ENCODE measurements around the gene C2CD4C. TPM values are rescaled to one million over a fixed set of nuclear protein-coding genes. Genes with fewer than 3 reads are reported as not detected.
"Not testable (repeated sequence)": the region's sequence is repeated elsewhere in the genome, so short reads cannot be mapped to it uniquely, and the experiment has no call there.

The C2CD4C gene
- total RNA-seq, 4 donors from 2014 or later = 0.21 to 2.7 (median 1.5) TPM

- WGBS, 2 donors = 86 to 87% methylated on average over 25 of the region's 25 CpGs
- Histone ChIP-seq H3K27ac (no peak overlapping the region), H3K36me3 (peaks cover 0 to 8% (median 0%) of the 10 kb centered on the region in 3 donors), H3K27me3 (no peaks in the 10 kb centered on the region), H3K4me1 (peaks cover 0 to 3% (median 0%) of the 10 kb centered on the region in 4 donors), H3K4me3 (no peak overlapping the region), H3K9me3 (no peaks in the 10 kb centered on the region)
- TF ChIP-seq EP300 (IDR thresholded peaks at IDR 0.05) (no peak), CTCF (IDR thresholded peaks at IDR 0.05) (no peak), POLR2A (IDR thresholded peaks at IDR 0.05) (no peak)
- DNase-seq (ENCODE audit: low spot score in 2 of 2) = no peak
These were observed 14.9 kb upstream of the C2CD4C start for GRCh38 chr19:423691-424466.

GRCh38 chr19:422917-423226 is 13.9 kb upstream of the C2CD4C start:
- H3K4me3 ChIP-seq = not testable (repeated sequence)

GRCh38 chr19:422213-422916 is 13.4 kb upstream of the C2CD4C start:
- Histone ChIP-seq H3K9me3 (no peaks in the 10 kb centered on the region), H3K27ac (no peak overlapping the region), H3K4me1 (peaks cover 0 to 3% (median 0%) of the 10 kb centered on the region in 4 donors), H3K4me3 (no peak overlapping the region), H3K27me3 (no peaks in the 10 kb centered on the region), H3K36me3 (peaks cover 0 to 8% (median 0%) of the 10 kb centered on the region in 3 donors)
- no peak for TF ChIP-seq EP300 (IDR thresholded peaks at IDR 0.05)
- no peak for TF ChIP-seq CTCF (IDR thresholded peaks at IDR 0.05)
- no peak for TF ChIP-seq POLR2A (IDR thresholded peaks at IDR 0.05)
- DNase-seq (ENCODE audit: low spot score in 2 of 2) = no peak
- WGBS, 2 donors = 75 to 94% methylated on average over 37 to 38 of the region's 40 CpGs

More at GRCh38 chr19:422917-423226, 13.9 kb upstream of the C2CD4C start:
- DNase-seq (ENCODE audit: low spot score in 2 of 2); H3K27me3 ChIP-seq; H3K9me3 ChIP-seq; H3K27ac ChIP-seq; H3K36me3 ChIP-seq; H3K4me1 ChIP-seq: not testable (repeated sequence)
- WGBS, 2 donors = 79 to 82% methylated on average over 5 to 9 of the region's 9 CpGs

- H3K27ac ChIP-seq = no peak overlapping the region
- H3K36me3 ChIP-seq = peaks cover 0 to 15% (median 0%) of the 10 kb centered on the region in 3 donors
- H3K4me3 ChIP-seq = no peak overlapping the region
- DNase-seq (ENCODE audit: low spot score in 2 of 2) = no peak
- peaks cover 0 to 3% (median 0%) of the 10 kb centered on the region in 4 donors for H3K4me1 ChIP-seq
- H3K9me3 ChIP-seq = no peaks in the 10 kb centered on the region
- whole genome bisulfite sequencing, 2 donors = 73 to 77% methylated on average over 25 to 29 of the region's 31 CpGs
- no peak for TF ChIP-seq CTCF (IDR thresholded peaks at IDR 0.05)
- no peak for TF ChIP-seq POLR2A (IDR thresholded peaks at IDR 0.05)
- no peak for TF ChIP-seq EP300 (IDR thresholded peaks at IDR 0.05)
- no peaks in the 10 kb centered on the region for H3K27me3 ChIP-seq
These were observed 11.0 kb upstream of the C2CD4C start for GRCh38 chr19:419721-420515.

GRCh38 chr19:418761-419671 is 10.1 kb upstream of the C2CD4C start:
- H3K27me3 ChIP-seq = no peaks in the 10 kb centered on the region
- H3K9me3 ChIP-seq = no peaks in the 10 kb centered on the region
- H3K27ac ChIP-seq = no peak overlapping the region
- WGBS, 2 donors = 71 to 79% methylated on average over 44 to 46 of the region's 51 CpGs
- DNase-seq (ENCODE audit: low spot score in 2 of 2) = no peak
- peaks cover 0 to 3% (median 0%) of the 10 kb centered on the region in 4 donors for H3K4me1 ChIP-seq
- peaks cover 0 to 15% (median 0%) of the 10 kb centered on the region in 3 donors for H3K36me3 ChIP-seq
- H3K4me3 ChIP-seq = no peak overlapping the region
- TF ChIP-seq EP300 (IDR thresholded peaks at IDR 0.05) (no peak), POLR2A (IDR thresholded peaks at IDR 0.05) (no peak), CTCF (IDR thresholded peaks at IDR 0.05) (no peak)

All from tibial nerve (tissue), 4 donors.